CD4-positive, alpha-beta T cell treated with Interleukin-2 at 100 ng/mL for 4 hours (primary cell): ENCODE measurements around the gene SCN3B.

Source experiments
- DNase-seq: peaks from one replicate; pipeline ENCODE4 v3.0.0-alpha.2; 2020; ENCODE audit warnings: low spot score

Gene SCN3B

GRCh38 chr11:123594921-123595320 lies 59.5 kb downstream of the SCN3B start:
- no peak for DNase-seq

GRCh38 chr11:123594188-123594901 lies 60.1 kb downstream of the SCN3B start:
- DNase-seq: no peak

- no peak for DNase-seq
Observed at GRCh38 chr11:123593570-123593969, 60.9 kb downstream of the SCN3B start.

- DNase-seq: no peak
Observed at GRCh38 chr11:123590296-123590912, 64.0 kb downstream of the SCN3B start.

GRCh38 chr11:123588864-123589262 lies 65.6 kb downstream of the SCN3B start:
- no peak for DNase-seq

- DNase-seq: no peak
Observed at GRCh38 chr11:123588117-123588863, 66.1 kb downstream of the SCN3B start.

- DNase-seq: no peak
Observed at GRCh38 chr11:123587559-123587958, 66.9 kb downstream of the SCN3B start.

- DNase-seq: no peak
Observed at GRCh38 chr11:123587044-123587443, 67.4 kb downstream of the SCN3B start.

GRCh38 chr11:123586568-123586967 lies 67.9 kb downstream of the SCN3B start:
- no peak for DNase-seq

- no peak for DNase-seq
Observed at GRCh38 chr11:123585706-123586105, 68.7 kb downstream of the SCN3B start.

GRCh38 chr11:123585206-123585605 lies 69.2 kb downstream of the SCN3B start:
- no peak for DNase-seq

- DNase-seq: no peak
Observed at GRCh38 chr11:123584737-123585136, 69.7 kb downstream of the SCN3B start.

GRCh38 chr11:123584186-123584585 lies 70.2 kb downstream of the SCN3B start:
- DNase-seq: no peak

GRCh38 chr11:123582992-123583504 lies 71.4 kb downstream of the SCN3B start:
- DNase-seq: no peak

GRCh38 chr11:123581651-123582399 lies 72.6 kb downstream of the SCN3B start:
- no peak for DNase-seq

GRCh38 chr11:123580557-123581275 lies 73.7 kb downstream of the SCN3B start:
- peak; percentile 66 for DNase-seq

- no peak for DNase-seq
Observed at GRCh38 chr11:123580137-123580536, 74.3 kb downstream of the SCN3B start.

- no peak for DNase-seq
Observed at GRCh38 chr11:123579482-123579812, 75.0 kb downstream of the SCN3B start.
